NB4 (cell line): ENCODE results near the gene GOLGA1.

Source experiments
- DNase-seq: peaks from one replicate; pipeline ENCODE4 v3.0.0; 2010; ENCODE audit warnings: low read depth
- H3K4me3 ChIP-seq: one replicate; pipeline ENCODE4 v1.5.1; 2011; ENCODE audit warnings: mild to moderate bottlenecking, low read depth, low read length, moderate library complexity
- MYC ChIP-seq: IDR thresholded peaks from 2 replicates; pipeline ENCODE4 v1.6.1; 2011; ENCODE audit warnings: low read depth, low read length
- POLR2A ChIP-seq: IDR thresholded peaks from 2 replicates; pipeline ENCODE4 v1.6.1; 2011; ENCODE audit warnings: mild to moderate bottlenecking; ENCODE audit not compliant: insufficient read length; ENCODE audit errors: extremely low read depth
- TF ChIP-seq, protein P1 (sequence below): IDR thresholded peaks from 2 replicates; pipeline ENCODE4 v1.6.1; 2011; ENCODE audit warnings: low read depth, low read length
- TF ChIP-seq, protein P2 (sequence below): IDR thresholded peaks from one replicate; pipeline ENCODE4 v1.5.1; 2012; ENCODE audit warnings: low read depth, low read length

Gene GOLGA1

DNA sequence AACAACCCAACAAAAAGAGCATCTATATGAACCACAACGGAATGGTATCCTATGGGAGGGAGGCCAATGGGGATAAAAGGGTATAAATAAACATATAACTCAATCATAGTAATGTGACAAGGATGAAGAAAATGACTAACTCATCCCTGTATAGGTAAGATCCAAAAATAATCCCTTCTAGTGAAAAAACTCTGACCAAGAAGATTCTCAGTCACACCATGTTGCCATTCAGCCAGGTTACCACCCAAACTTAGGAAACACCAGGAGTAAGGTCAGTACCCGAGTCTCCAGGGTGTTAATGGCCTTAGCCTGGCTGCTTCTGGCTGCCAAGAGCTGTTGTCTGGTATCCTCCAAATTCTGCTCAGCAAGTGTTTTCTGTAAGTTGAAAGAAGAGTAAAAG is 32.8 kb downstream of the GOLGA1 start:
- no peak overlapping the region for H3K4me3 ChIP-seq

DNA sequence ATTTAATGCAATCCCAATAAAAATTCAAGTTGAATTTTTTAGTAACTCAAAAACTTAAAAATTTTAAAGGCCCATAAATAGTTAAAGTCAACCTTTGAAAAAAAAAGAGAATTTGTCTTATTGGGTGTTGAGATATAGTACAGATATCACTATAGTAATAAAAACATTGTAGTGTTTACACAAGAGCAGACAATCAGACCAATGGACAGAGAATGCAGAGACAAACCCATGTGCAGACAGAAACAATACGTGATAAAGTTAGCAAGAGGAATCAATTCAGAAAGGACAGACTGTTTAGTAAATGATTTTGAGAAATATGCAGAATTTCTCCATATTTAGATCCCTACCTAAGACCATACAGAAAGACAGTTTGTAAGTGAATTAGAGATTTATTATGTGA is 33.9 kb downstream of the GOLGA1 start:
- no peak overlapping the region for H3K4me3 ChIP-seq
- no peak for DNase-seq
- no peak for TF ChIP-seq POLR2A
- no peak for TF ChIP-seq MYC
- TF ChIP-seq, protein P1, sequence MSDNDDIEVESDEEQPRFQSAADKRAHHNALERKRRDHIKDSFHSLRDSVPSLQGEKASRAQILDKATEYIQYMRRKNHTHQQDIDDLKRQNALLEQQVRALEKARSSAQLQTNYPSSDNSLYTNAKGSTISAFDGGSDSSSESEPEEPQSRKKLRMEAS = no peak
- TF ChIP-seq, protein P2, sequence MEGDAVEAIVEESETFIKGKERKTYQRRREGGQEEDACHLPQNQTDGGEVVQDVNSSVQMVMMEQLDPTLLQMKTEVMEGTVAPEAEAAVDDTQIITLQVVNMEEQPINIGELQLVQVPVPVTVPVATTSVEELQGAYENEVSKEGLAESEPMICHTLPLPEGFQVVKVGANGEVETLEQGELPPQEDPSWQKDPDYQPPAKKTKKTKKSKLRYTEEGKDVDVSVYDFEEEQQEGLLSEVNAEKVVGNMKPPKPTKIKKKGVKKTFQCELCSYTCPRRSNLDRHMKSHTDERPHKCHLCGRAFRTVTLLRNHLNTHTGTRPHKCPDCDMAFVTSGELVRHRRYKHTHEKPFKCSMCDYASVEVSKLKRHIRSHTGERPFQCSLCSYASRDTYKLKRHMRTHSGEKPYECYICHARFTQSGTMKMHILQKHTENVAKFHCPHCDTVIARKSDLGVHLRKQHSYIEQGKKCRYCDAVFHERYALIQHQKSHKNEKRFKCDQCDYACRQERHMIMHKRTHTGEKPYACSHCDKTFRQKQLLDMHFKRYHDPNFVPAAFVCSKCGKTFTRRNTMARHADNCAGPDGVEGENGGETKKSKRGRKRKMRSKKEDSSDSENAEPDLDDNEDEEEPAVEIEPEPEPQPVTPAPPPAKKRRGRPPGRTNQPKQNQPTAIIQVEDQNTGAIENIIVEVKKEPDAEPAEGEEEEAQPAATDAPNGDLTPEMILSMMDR = no peak

More for the DNA sequence above, 32.8 kb downstream of the GOLGA1 start:
- TF ChIP-seq, protein P1 = no peak
- TF ChIP-seq, protein P2 = no peak
- no peak for TF ChIP-seq MYC
- DNase-seq = peak; percentile 46

DNA sequence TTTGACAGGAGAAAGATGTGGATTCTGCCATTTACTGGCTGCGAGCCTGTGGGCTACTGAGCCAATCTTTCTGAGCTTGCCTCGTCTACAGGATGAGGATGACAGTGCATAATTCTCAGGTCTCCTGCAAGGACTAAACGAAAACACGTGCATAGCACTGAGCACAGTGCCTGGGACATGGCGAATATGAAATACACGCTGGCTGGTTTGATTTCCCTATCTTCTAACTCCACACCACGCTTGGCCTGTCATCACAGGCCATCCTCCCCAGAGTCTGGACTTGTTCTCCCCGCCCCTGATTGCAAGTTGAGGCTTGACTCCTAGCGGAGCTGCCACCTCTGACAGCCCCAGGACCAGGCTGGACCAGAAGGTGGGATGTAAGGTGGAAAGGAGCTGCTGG is 41.0 kb downstream of the GOLGA1 start:
- TF ChIP-seq, protein P2 = no peak
- DNase-seq = no peak

DNA sequence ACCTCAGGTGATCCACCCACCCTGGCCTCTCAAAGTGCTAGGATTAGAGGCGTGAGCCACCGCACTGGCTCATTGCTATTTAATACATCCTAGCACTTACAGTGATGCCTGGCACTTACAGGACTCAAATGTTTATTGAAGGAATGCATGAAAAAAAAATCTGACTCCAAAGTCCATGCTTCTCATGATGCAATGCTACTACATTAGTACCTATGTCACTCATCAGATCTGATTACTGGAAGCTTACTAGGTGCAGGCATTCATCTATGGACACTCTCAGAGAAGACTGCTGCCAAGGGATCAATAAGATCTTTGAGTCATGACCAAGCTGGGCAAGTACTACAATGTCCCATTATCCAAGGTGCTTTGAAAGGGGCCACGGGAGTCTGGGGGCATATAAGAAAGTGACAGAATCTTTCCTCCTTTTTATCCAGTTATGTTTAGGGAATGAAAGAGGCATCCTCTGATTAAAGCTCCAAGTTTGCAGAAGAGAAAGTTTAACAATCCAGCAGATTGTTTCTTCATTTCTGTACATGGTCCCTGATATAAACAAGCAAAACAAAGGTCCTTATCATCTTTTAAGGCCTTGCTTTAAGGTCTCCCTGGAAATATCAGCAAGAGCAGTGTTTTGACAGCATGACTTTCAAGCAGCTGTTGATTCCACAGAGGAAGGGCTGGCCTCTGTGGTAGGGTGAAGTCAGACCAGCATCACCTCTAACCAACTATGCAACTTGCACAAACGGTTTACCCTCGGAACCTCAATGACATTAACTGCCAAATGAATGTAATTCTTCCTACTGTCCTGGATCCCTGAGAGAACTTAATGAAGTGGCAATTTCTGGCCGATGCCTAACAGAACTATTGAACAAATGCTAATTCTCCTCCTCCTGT is 43.1 kb downstream of the GOLGA1 start:
- TF ChIP-seq, protein P2 = no peak
- no peak overlapping the region for H3K4me3 ChIP-seq

More for the DNA sequence above, 41.0 kb downstream of the GOLGA1 start:
- no peak overlapping the region for H3K4me3 ChIP-seq

DNA sequence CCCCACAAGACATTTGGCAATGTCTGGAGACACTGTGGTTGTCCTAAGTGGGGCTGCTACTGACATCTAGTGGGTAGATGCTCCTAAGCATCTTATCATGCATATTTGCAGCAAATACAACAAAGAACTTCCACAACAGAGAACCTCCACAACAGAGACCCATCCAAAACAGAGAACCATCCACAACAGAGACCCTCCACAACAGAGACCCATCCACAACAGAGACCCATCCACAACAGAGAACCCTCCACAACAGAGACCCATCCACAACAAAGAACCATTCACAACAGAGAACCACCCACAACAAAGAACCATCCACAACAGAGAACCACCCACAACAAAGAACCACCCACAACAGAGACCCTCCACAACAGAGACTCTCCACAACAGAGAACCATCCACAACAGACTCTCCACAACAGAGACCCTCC is 46.1 kb downstream of the GOLGA1 start:
- TF ChIP-seq, protein P1 = no peak
- TF ChIP-seq, protein P2 = peak; percentile 56
- H3K4me3 ChIP-seq = no peak overlapping the region
- DNase-seq = peak; percentile 76

More for the DNA sequence above, 43.1 kb downstream of the GOLGA1 start:
- no peak for DNase-seq
